Measurements from ENCODE around the gene RPUSD1. TPM values are rescaled to one million over a fixed set of nuclear protein-coding genes. Genes with fewer than 3 reads are reported as not detected.

RPUSD1 gene
- total and polyA plus RNA-seq, 8 donors, result 8.6 to 21.0 (median 12.1) TPM

DNA sequence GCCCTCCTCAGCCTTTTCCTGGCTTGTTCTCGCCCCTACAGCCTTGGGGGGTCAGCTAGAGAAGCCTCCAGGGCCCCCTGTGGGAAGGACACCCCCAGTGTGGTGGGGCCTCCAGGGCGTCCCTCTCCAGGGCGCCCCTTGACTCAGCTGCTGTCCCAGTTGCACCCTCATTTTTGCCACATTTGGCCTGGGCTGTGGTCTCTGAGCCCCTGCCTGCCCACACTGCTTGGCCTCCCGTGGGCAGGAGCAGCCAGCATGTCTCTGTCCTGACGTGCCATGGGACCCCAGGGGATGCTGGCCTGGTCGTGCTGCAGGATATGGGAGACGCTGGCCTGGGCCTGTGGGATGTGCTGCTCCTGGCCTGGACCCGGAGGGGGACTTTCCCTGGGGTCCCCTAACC is 5.2 kb upstream of the RPUSD1 start:
- Histone ChIP-seq H3K27ac (no peak overlapping the region), H3K9me3 (no peaks in the 10 kb centered on the region), H3K27me3 (peaks cover 0 to 5% of the 10 kb centered on the region in 2 donors), H3K4me1 (peaks cover 4 to 10% of the 10 kb centered on the region in 2 donors), H3K4me3 (no peak overlapping the region), H3K36me3 (peaks cover 0 to 30% of the 10 kb centered on the region in 2 donors)
- TF ChIP-seq, protein P1, sequence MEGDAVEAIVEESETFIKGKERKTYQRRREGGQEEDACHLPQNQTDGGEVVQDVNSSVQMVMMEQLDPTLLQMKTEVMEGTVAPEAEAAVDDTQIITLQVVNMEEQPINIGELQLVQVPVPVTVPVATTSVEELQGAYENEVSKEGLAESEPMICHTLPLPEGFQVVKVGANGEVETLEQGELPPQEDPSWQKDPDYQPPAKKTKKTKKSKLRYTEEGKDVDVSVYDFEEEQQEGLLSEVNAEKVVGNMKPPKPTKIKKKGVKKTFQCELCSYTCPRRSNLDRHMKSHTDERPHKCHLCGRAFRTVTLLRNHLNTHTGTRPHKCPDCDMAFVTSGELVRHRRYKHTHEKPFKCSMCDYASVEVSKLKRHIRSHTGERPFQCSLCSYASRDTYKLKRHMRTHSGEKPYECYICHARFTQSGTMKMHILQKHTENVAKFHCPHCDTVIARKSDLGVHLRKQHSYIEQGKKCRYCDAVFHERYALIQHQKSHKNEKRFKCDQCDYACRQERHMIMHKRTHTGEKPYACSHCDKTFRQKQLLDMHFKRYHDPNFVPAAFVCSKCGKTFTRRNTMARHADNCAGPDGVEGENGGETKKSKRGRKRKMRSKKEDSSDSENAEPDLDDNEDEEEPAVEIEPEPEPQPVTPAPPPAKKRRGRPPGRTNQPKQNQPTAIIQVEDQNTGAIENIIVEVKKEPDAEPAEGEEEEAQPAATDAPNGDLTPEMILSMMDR (IDR thresholded peaks at IDR 0.05), result no peak
- DNase-seq, result no peak
- intact Hi-C loops (cut with DNase I), result no loop called here
- ATAC-seq, result no peak

DNA sequence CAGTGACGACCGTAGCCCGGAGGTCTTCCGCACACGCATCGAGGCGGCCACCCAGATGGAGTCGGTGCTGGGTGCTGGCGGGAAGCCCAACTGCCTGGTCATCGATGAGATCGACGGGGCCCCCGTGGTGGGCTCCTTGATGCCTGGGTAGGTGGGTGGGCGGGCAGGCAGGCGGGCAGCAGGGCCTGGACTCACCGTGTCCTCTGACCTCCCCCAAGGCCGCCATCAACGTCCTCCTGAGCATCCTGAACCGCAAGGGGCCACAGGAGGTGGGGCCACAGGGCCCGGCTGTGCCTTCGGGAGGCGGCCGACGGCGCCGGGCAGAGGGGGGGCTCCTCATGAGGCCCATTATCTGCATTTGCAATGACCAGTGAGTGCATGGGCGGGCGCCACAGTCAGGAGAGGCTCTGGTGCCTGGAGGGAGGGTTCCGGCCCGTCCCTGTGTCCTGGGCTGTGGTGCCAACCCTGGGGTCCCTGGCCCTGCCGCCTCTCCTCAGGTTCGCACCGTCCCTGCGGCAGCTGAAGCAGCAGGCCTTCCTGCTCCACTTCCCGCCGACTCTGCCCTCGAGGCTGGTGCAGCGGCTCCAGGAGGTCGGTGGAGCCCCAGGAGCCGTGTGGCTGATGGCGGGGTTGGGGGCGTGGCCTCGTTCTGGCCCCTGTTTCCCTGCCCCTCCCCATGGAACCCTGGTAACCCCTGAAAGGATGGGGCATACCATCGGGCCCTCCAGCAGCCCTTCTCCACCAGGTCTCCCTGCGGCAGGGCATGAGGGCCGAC is 4.2 kb upstream of the RPUSD1 start:
- Histone ChIP-seq H3K4me1 (peaks cover 7 to 16% of the 10 kb centered on the region in 2 donors), H3K27ac (no peak overlapping the region), H3K27me3 (peaks cover 0 to 4% of the 10 kb centered on the region in 2 donors), H3K9me3 (no peaks in the 10 kb centered on the region), H3K4me3 (no peak overlapping the region), H3K36me3 (peaks cover 0 to 30% of the 10 kb centered on the region in 2 donors)
- ATAC-seq, result no peak
- intact Hi-C loops (cut with DNase I), result no loop called here
- DNase-seq, result no peak
- TF ChIP-seq, protein P1 (IDR thresholded peaks at IDR 0.05), result no peak

DNA sequence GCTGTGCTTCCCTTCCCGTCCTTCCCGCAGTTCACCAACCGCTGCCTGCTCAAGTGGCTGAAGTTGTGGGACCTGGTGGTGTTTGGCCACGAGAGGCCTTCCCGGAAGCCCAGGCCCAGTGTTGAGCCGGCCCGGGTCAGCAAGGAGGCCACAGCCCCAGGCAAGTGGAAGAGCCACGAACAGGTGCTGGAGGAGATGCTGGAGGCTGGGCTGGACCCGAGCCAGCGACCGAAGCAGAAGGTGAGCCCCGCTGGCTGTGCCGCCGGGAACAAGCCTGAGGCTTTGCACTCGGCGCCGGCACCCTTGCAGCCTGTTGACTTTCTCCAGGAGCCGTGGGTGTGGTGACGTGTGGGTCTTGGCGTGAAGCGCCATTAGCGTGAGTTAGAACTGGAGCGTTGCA is 3.0 kb upstream of the RPUSD1 start:
- no peak for DNase-seq

DNA sequence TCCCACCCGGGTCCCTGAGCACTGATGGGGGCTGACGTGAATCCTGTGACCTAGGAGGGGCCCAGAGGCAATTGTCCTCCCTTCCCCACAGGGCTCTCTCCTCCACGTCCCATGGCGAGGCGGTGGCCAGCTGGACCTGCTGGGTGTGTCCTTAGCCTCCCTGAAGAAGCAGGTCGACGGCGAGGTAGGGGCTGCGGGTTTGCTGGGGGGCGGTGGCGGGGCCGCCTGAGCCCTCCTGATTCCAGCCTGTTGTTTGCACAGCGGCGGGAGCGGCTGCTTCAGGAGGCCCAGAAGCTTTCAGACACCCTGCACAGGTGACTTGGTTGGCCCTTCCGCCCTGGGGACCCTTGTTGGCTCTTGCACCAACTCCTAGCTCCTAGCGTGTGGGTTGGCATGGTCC is 1.9 kb upstream of the RPUSD1 start:
- H3K4me1 ChIP-seq, result peaks cover 11 to 24% of the 10 kb centered on the region in 2 donors
- H3K9me3 ChIP-seq, result no peaks in the 10 kb centered on the region
- intact Hi-C loops (cut with DNase I), result no loop called here
- no peak overlapping the region for H3K27ac ChIP-seq
- H3K4me3 ChIP-seq, result no peak overlapping the region
- no peaks in the 10 kb centered on the region for H3K27me3 ChIP-seq
- H3K36me3 ChIP-seq, result peaks cover 0 to 50% of the 10 kb centered on the region in 2 donors
- ATAC-seq (no peak), DNase-seq (no peak)
- TF ChIP-seq, protein P1 (IDR thresholded peaks at IDR 0.05), result no peak

More for the DNA sequence above, 3.0 kb upstream of the RPUSD1 start:
- Histone ChIP-seq H3K4me1 (peaks cover 11 to 24% of the 10 kb centered on the region in 2 donors), H3K4me3 (no peak overlapping the region), H3K27ac (no peak overlapping the region), H3K27me3 (no peaks in the 10 kb centered on the region), H3K36me3 (peaks cover 0 to 41% of the 10 kb centered on the region in 2 donors), H3K9me3 (no peaks in the 10 kb centered on the region)
- intact Hi-C loops (cut with DNase I), result no loop called here
- ATAC-seq, result no peak
- TF ChIP-seq, protein P1 (IDR thresholded peaks at IDR 0.05), result no peak

DNA sequence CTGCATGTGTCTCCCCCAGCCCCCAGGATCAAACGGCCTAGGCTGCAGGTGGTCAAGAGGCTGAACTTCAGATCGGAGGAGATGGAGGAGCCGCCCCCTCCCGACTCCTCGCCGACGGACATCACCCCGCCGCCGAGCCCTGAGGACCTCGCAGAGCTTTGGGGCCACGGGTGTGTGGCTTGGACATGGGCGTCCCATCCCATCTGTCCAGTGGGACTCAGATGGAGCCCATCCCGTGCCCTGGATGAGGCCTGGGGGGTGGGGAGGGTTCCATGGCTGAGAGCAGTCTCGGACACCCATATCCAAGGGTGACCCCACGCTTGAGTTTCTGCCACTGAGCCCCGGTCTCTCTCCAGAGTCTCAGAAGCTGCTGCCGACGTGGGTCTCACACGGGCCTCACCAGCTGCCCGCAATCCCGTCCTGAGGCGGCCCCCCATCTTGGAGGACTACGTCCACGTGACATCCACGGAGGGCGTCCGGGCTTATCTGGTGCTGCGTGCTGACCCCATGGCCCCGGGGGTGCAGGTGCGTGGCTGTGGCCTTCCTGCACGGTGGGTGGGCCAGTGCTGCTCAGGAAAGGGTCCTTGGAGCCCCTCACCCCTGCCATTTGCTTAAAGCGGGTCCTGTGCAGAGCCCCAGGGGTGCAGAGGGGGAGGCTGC is 1.1 kb upstream of the RPUSD1 start:
- ATAC-seq, result no peak
- intact Hi-C loops (cut with DNase I), result no loop called here
- H3K36me3 ChIP-seq, result peaks cover 0 to 54% of the 10 kb centered on the region in 2 donors
- H3K27me3 ChIP-seq, result no peaks in the 10 kb centered on the region
- peak overlapping the region; percentile 75 to 80 for H3K4me3 ChIP-seq
- no peaks in the 10 kb centered on the region for H3K9me3 ChIP-seq
- DNase-seq, result no peak
- H3K27ac ChIP-seq, result no peak overlapping the region
- TF ChIP-seq, protein P1 (IDR thresholded peaks at IDR 0.05), result no peak
- peaks cover 11 to 24% of the 10 kb centered on the region in 2 donors for H3K4me1 ChIP-seq
